ENCODE measurements around the gene TM2D3.
"Not testable (repeated sequence)": the region's sequence is repeated elsewhere in the genome, so short reads cannot be mapped to it uniquely, and the experiment has no call there.

TM2D3 gene

GRCh38 chr15:101657171-101657570 lies 5.0 kb upstream of the TM2D3 start:
- no peak for DNase-seq (ENCODE audit: low read depth, low spot score)

GRCh38 chr15:101654624-101655337 lies 2.6 kb upstream of the TM2D3 start:
- DNase-seq (ENCODE audit: low read depth, low spot score), result not testable (repeated sequence)

- no peak for DNase-seq (ENCODE audit: low read depth, low spot score)
Observed at GRCh38 chr15:101654171-101654570, 2.0 kb upstream of the TM2D3 start.

DNA sequence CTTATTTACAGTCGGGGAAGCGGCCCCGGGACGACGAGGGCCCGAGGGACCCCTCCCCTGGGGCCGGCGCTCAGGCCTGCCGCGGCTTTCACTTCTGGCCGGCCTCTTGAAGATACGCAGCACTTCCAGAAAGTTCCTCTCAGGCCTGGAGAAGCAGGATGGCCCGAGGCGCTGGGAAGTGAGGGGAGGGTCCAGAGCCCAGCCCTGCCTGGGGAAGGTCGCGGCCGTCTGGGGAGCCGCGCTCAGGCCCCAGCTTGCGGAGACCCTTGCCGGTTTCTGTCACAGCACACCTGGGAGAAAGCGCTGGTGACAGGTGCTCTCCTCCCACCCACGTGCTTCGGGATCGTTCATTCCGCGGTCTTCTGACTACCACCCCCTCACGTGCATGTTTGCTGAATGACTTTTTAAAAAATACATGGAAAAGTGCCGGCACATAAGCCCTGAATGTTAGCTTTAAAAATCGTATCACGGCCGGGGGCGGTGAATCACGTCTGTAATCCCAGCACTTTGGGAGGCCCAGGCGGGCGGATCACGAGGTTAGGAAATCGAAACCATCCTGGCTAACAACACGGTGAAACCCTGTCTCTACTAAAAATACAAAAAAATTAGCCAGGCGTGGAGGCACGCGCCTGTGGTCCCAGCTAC lies 727 bp upstream of the TM2D3 start:
- no peak for DNase-seq (ENCODE audit: low read depth, low spot score)

- DNase-seq (ENCODE audit: low read depth, low spot score), result no peak
Observed at GRCh38 chr15:101651554-101652097, 555 bp downstream of the TM2D3 start.

- DNase-seq (ENCODE audit: low read depth, low spot score), result no peak
Observed at GRCh38 chr15:101650145-101650544, 2.0 kb downstream of the TM2D3 start.

DNA sequence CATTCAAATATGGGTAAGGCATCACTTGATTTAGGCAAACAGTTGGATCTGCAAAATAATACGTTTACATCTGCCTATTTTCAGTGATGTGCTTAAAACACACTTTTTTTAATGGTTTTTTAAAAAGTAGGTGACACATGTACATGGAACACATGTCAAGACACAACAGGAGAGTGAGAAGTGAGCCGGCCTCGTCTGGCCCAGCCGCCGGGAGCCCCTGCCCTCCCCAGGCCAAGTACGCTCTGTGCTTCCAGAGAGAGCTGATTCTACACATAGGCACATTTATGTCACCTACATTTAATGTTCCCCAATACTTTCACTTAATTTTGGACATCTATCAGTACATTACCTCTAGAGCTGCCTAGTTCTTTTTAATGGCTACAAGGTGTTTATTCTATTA lies 3.8 kb downstream of the TM2D3 start:
- DNase-seq (ENCODE audit: low read depth, low spot score), result no peak

- no peak for DNase-seq (ENCODE audit: low read depth, low spot score)
Observed at GRCh38 chr15:101647251-101647650, 4.9 kb downstream of the TM2D3 start.

DNA sequence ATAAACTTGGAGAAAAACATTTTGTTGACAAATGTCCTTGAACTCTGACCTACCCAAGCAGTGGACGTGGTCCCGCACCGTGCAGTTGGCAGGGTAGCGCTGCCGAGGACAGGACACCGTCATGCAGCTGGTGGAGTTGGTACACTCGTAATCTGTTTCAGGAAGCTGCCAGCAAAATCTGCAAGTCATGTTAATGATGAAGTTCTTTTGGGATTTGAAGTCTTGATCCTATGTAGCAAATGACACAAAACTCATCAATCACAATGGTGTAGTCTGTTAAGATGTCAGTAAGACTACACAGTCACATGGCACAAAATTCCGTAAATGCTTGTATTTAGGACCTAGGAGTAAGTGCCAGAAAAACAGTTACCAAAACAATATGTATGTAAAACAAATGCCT lies 5.5 kb downstream of the TM2D3 start:
- no peak for DNase-seq (ENCODE audit: low read depth, low spot score)

DNA sequence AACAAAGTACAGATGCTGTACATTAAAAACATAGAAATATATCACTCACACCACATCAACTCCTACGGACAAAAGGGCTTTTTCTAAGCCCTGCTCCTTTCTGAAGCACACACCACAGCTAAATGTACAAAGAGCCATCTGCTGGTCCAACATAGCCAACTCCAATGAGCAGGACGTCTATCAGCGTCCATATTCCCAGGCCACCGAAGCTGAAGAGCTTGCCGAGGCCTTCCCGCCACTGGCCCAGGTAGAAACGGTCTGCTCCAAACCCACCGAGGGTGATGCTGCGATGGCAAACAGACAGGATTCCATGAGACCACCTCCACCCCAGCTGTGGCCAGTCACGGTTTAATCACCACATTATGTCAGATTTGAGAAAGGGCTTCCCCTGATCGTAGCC lies 9.8 kb downstream of the TM2D3 start:
- no peak for DNase-seq (ENCODE audit: low read depth, low spot score)

DNA sequence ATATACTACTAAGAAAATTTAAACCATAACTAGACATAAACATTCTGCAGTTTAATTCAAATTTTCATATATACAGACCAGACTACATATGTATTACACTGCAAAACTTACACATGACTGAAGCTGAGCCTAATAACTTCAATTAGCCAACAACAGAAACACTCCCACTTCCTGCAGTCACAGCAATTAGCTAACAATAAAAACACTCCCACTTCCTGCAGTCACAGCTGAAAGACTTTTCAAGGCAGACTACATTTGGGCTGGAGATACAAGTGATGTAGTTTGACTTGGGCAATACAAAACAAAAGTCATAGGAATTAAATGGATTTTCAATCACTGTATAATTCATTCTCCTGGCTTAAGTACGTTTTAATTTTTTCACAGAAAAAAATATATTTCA lies 10.3 kb downstream of the TM2D3 start:
- no peak for DNase-seq (ENCODE audit: low read depth, low spot score)

DNA sequence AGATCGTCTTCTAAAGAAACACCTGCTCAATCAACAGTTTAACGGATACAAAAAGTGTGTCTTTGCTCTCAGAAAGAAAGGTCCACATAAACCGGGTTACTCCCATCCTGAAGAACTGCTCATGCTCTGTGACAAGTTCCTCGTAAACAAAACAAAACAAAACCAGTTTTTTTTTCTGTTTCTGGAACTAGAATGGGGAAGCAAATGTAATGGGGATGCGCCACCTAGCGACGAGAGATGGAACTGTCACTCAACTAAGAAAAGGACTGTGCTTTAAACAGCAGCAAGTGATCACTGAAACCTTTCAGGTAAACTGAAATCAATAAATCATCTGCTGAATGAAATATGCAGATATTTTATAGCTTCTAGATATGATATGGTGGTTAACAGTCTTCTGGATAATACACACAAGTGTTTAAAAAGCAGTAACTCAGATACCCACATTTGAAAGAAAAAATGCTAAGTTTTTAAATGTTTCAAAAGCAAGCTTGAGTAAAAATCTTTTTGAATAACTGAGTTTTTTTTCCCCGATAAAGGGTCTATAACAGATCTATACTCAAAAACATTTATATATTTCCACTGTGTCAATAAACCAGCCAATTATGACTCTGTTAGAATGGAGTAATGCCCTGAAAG lies 10.9 kb downstream of the TM2D3 start:
- DNase-seq (ENCODE audit: low read depth, low spot score), result peak; percentile 47

GRCh38 chr15:101639667-101640066 lies 12.5 kb downstream of the TM2D3 start:
- DNase-seq (ENCODE audit: low read depth, low spot score), result no peak

DNA sequence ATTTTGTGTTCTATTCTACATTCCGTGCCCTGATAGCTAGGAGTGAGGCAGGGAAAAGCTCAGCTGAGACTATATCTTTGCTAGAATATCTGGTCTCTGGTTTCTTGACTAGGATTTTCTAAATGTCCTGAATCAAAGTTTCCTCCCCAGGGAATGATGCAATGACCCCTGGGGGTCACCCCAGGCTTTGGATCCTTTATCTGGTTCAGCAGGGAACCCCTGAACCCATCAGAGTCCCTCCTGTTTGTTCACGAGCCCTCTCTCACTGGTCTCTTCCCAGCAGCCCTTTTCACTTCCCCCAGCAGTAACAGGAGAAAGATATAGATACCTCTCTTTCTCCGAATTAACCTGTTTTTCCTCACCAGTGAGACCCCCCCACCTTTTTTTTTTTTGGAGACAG lies 14.3 kb downstream of the TM2D3 start:
- DNase-seq (ENCODE audit: low read depth, low spot score), result no peak

GRCh38 chr15:101637516-101637915 lies 14.7 kb downstream of the TM2D3 start:
- no peak for DNase-seq (ENCODE audit: low read depth, low spot score)

DNA sequence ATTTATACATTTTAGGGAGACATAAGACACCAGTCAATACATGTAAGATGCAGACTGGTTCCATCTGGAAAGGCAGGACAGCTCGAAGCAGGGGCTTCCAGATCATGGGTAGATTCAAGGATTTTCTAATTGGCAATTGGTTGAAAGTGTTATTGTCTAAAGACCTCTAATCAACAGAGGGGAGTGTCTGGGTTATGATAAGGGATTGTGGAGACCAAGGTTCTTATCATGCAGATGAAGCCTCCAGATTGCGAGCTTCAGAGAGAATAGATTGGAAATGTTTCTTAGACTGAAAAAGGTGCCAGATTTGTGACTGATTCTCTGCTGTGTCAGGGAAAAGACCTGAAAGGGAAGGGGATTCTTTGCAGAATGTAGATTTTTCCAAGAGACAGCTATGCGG lies 15.1 kb downstream of the TM2D3 start:
- no peak for DNase-seq (ENCODE audit: low read depth, low spot score)

DNA sequence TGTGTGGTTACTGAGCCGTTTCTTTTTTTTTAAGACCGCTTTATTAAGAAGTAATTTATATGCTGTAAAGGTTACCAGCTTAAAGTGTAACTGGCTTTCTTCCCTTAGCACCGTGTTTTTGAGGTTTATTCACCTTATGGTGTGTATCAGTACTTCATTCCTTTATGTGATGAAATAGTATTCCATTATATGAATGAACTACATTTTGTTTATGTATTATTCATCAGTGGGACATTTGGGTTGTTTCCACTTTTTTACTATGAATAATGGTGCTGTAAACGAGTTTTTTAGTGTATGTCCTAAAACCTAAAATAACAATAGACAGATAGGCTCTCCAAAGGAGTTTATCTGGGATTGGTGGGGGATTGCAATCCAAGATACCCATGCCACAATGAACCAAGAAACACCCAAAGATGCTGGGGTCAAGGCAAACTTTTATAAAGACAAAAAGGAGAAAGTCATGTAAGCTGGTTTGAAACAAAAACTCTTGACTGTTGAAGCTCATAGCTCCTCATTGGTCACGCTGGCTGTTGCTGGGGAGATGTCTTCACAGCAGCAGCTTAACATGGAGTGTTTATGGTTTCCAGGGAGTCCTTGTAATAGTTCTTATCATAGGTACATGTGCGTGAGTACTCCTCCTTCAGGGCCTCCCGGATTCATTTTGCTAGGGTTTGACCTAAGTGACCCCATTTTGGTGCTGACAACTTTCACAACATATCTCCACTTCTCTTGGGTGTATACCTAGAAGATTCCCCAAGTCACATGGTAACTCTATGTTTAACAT lies 16.0 kb downstream of the TM2D3 start:
- no peak for DNase-seq (ENCODE audit: low read depth, low spot score)

- no peak for DNase-seq (ENCODE audit: low read depth, low spot score)
Observed at GRCh38 chr15:101633356-101633755, 18.8 kb downstream of the TM2D3 start.

DNA sequence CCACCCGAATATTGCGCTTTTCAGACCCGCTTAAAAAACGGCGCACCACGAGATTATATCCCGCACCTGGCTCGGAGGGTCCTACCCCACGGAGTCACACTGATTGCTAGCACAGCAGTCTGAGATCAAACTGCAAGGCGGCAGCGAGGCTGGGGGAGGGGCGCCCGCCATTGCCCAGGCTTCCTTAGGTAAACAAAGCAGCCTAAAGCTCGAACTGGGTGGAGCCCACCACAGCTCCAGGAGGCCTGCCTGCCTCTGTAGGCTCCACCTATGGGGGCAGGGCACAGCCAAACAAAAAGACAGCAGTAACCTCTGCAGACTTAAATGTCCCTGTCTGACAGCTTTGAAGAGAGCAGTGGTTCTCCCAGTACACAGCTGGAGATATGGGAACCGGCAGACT lies 25.5 kb downstream of the TM2D3 start:
- not testable (repeated sequence) for DNase-seq (ENCODE audit: low read depth, low spot score)

DNA sequence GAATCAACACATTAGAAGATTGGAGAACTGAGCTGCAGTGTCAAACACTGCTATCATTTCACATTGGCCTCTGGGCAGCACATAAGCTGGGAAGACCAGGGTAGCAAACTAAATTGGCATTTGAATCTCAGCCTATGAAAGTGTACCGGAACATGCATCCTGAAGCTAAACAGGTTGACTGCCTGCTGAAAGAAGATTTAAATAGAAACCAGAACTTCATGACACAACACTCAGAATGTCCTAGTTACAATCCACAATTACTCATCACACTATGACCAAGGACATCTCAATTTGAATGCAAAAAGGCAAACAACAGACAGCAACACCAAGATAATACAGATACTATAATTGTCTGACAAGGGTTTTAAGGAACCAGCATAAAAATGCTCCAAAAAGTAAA lies 26.2 kb downstream of the TM2D3 start:
- no peak for DNase-seq (ENCODE audit: low read depth, low spot score)

- no peak for DNase-seq (ENCODE audit: low read depth, low spot score)
Observed at GRCh38 chr15:101625184-101625583, 27.0 kb downstream of the TM2D3 start.
